NOMO-1 (cell line): ENCODE results near the gene FER1L5.

Experiments
- DNase-seq, 2 experiments: peaks; one replicate each; lab custom pipeline; 2025; ENCODE audit not compliant: unreplicated experiment in 2 of 2; lab: John Stamatoyannopoulos, UW

Gene FER1L5

GRCh38 chr2:96642564-96643360 is at the start of gene FER1L5:
TSS of gene FER1L5 (plus strand) at chr2:96642764. CDS start at chr2:96642837, 73 bp downstream.
- no peak for DNase-seq

GRCh38 chr2:96594282-96594681 is 48.3 kb upstream of the FER1L5 start:
- DNase-seq: no peak

GRCh38 chr2:96594691-96595152 is 47.8 kb upstream of the FER1L5 start:
- no peak for DNase-seq

- DNase-seq: no peak
Measured at GRCh38 chr2:96596596-96596995, 46.0 kb upstream of the FER1L5 start.

- DNase-seq: no peak
Measured at GRCh38 chr2:96599941-96600340, 42.6 kb upstream of the FER1L5 start.

- DNase-seq: no peak
Measured at GRCh38 chr2:96601382-96602292, 40.9 kb upstream of the FER1L5 start.

- DNase-seq: no peak
Measured at GRCh38 chr2:96602330-96602823, 40.2 kb upstream of the FER1L5 start.

GRCh38 chr2:96604104-96604503 is 38.5 kb upstream of the FER1L5 start:
- no peak for DNase-seq

GRCh38 chr2:96608469-96609455 is 33.8 kb upstream of the FER1L5 start:
- DNase-seq: no peak

- DNase-seq: no peak
Measured at GRCh38 chr2:96616128-96616527, 26.4 kb upstream of the FER1L5 start.

- DNase-seq: no peak
Measured at GRCh38 chr2:96616535-96616934, 26.0 kb upstream of the FER1L5 start.

- no peak for DNase-seq
Measured at GRCh38 chr2:96617012-96617411, 25.6 kb upstream of the FER1L5 start.

GRCh38 chr2:96618596-96619283 is 23.8 kb upstream of the FER1L5 start:
- no peak for DNase-seq

- no peak for DNase-seq
Measured at GRCh38 chr2:96622544-96622943, 20.0 kb upstream of the FER1L5 start.

GRCh38 chr2:96623116-96623515 is 19.4 kb upstream of the FER1L5 start:
- no peak for DNase-seq

- no peak for DNase-seq
Measured at GRCh38 chr2:96625571-96626552, 16.7 kb upstream of the FER1L5 start.

GRCh38 chr2:96626553-96626942 is 16.0 kb upstream of the FER1L5 start:
- no peak for DNase-seq

- no peak for DNase-seq
Measured at GRCh38 chr2:96631804-96632435, 10.6 kb upstream of the FER1L5 start.
